Measurements from ENCODE around the gene EZH2.

DNA sequence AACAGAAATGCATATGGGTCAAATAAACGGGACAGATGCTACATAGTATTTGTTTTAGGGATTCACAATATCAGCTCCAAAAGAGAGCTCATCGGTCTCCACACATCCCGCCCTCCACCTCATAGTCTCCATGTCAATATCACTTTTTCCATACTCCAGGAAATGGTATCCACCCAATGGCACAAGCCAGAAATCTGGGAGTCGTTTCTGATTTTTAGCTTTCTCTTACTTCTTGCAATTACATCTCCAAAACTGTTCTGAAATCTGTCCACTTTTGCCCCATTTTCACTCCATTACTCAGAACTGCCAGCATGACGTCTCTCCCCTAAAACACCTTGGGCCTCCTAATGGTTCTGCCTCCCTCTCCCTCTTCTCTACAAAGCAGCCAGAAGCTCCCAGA, 47.4 kb upstream of the EZH2 start:
- TF ChIP-seq, protein P1, sequence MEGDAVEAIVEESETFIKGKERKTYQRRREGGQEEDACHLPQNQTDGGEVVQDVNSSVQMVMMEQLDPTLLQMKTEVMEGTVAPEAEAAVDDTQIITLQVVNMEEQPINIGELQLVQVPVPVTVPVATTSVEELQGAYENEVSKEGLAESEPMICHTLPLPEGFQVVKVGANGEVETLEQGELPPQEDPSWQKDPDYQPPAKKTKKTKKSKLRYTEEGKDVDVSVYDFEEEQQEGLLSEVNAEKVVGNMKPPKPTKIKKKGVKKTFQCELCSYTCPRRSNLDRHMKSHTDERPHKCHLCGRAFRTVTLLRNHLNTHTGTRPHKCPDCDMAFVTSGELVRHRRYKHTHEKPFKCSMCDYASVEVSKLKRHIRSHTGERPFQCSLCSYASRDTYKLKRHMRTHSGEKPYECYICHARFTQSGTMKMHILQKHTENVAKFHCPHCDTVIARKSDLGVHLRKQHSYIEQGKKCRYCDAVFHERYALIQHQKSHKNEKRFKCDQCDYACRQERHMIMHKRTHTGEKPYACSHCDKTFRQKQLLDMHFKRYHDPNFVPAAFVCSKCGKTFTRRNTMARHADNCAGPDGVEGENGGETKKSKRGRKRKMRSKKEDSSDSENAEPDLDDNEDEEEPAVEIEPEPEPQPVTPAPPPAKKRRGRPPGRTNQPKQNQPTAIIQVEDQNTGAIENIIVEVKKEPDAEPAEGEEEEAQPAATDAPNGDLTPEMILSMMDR (IDR thresholded peaks at IDR 0.05; ENCODE audit: poor library complexity) = no peak
- no peak for TF ChIP-seq EZH2phosphoT487 (IDR thresholded peaks at IDR 0.05; ENCODE audit: low read depth, severe bottlenecking, unreplicated experiment)

Data from hepatocyte (in vitro differentiated cells).